ENCODE data around the gene FARSB.

DNA sequence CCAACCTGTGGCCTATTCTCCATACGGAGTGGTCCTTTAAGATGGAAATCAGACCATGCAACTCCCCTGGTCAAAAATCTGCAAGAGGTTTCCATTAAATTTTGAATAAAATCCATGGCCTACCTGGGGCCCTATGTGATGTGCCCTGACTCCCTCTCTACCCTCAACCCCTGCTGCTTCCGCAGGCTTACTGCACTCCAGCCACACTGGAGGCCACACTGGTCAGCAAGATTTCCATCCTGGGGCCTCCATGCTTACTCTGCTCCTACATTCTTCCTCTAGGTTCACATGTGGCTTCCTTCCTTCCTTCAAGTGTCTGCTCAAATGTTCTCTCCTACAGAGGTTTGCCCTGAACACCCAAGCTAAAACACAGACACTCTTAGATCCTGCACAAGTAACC is 40.6 kb downstream of the FARSB start:
- TF ChIP-seq POLR2AphosphoS5 (IDR thresholded peaks at IDR 0.05; ENCODE audit: insufficient read depth, low read depth, low read length) (no peak), FOS (IDR thresholded peaks at IDR 0.05; ENCODE audit: borderline replicate concordance, insufficient read depth, low read length) (no peak)
- TF ChIP-seq, protein P1, sequence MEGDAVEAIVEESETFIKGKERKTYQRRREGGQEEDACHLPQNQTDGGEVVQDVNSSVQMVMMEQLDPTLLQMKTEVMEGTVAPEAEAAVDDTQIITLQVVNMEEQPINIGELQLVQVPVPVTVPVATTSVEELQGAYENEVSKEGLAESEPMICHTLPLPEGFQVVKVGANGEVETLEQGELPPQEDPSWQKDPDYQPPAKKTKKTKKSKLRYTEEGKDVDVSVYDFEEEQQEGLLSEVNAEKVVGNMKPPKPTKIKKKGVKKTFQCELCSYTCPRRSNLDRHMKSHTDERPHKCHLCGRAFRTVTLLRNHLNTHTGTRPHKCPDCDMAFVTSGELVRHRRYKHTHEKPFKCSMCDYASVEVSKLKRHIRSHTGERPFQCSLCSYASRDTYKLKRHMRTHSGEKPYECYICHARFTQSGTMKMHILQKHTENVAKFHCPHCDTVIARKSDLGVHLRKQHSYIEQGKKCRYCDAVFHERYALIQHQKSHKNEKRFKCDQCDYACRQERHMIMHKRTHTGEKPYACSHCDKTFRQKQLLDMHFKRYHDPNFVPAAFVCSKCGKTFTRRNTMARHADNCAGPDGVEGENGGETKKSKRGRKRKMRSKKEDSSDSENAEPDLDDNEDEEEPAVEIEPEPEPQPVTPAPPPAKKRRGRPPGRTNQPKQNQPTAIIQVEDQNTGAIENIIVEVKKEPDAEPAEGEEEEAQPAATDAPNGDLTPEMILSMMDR (IDR thresholded peaks at IDR 0.05; ENCODE audit: extremely low read depth in 1 of 2, insufficient read depth in 1 of 2, low read depth in 1 of 2, low read length in 2 of 2) = no peak

Measured in endothelial cell of umbilical vein (primary cell).